DND-41 (cell line): Measurements from ENCODE around the gene PDE4B.

Source experiments
- ATAC-seq: fragments of 200-7000 bp; cut with Tn5 transposase; 3 replicates; pipeline ENCODE4 v1.9.1; 2021; ENCODE audit warnings: low read depth; ENCODE audit not compliant: insufficient read depth
- DNase-seq: peaks from one replicate; pipeline ENCODE4 v3.0.0-alpha.2; 2020
- H2AFZ ChIP-seq: 2 replicates; pipeline ENCODE4 v1.6.0; 2012; ENCODE audit warnings: low read depth, low read length
- H3K27ac ChIP-seq: 2 replicates; pipeline ENCODE4 v1.5.1; 2012; ENCODE audit warnings: low read length, inconsistent platforms
- H3K27me3 ChIP-seq: fragments of 200-600 bp; sonication (generic); 2 replicates; pipeline ENCODE4 v1.6.0; 2012; ENCODE audit warnings: low read length, mild to moderate bottlenecking, inconsistent platforms; ENCODE audit not compliant: insufficient read depth, poor library complexity
- H3K36me3 ChIP-seq: 2 replicates; pipeline ENCODE4 v1.5.1; 2012; ENCODE audit warnings: low read length, inconsistent platforms; ENCODE audit not compliant: insufficient read depth
- H3K4me1 ChIP-seq: 2 replicates; pipeline ENCODE4 v1.5.1; 2012; ENCODE audit warnings: mild to moderate bottlenecking, low read length; ENCODE audit not compliant: insufficient read depth
- H3K4me2 ChIP-seq: 2 replicates; pipeline ENCODE4 v1.6.0; 2012; ENCODE audit warnings: mild to moderate bottlenecking, moderate library complexity, low read length, inconsistent platforms; ENCODE audit not compliant: insufficient read depth
- H3K4me3 ChIP-seq, 2 experiments: fragments of 200-600 bp in 1 of 2; shearing (Covaris generic) in 1 of 2; 2 replicates each; pipeline ENCODE4 v1.5.1; 2012 to 2016; ENCODE audit warnings: inconsistent platforms in 2 of 2, low read length in 2 of 2, mild to moderate bottlenecking in 2 of 2, low read depth in 1 of 2, moderate library complexity in 1 of 2
- H3K79me2 ChIP-seq: 2 replicates; pipeline ENCODE4 v1.6.0; 2012; ENCODE audit warnings: low read length, inconsistent platforms; ENCODE audit not compliant: insufficient read depth
- H3K9ac ChIP-seq: 2 replicates; pipeline ENCODE4 v1.6.0; 2012; ENCODE audit warnings: low read depth, mild to moderate bottlenecking, inconsistent platforms, low read length, moderate library complexity
- H3K9me3 ChIP-seq: 2 replicates; pipeline ENCODE4 v1.5.1; 2012; ENCODE audit warnings: low read length, moderate library complexity, mild to moderate bottlenecking, inconsistent platforms; ENCODE audit not compliant: insufficient read depth, severe bottlenecking
- H4K20me1 ChIP-seq: 2 replicates; pipeline ENCODE4 v1.6.0; 2012; ENCODE audit warnings: low read length; ENCODE audit not compliant: insufficient read depth
- EZH2 ChIP-seq: IDR thresholded peaks from 3 replicates; pipeline ENCODE4 v1.6.1; 2012; ENCODE audit warnings: borderline replicate concordance, low read depth, mild to moderate bottlenecking, moderate library complexity, low read length, inconsistent platforms; ENCODE audit not compliant: severe bottlenecking
- TF ChIP-seq, protein P1 (sequence below): IDR thresholded peaks from 2 replicates; pipeline ENCODE4 v1.5.1; 2012; ENCODE audit warnings: borderline replicate concordance, low read length, moderate library complexity, mild to moderate bottlenecking; ENCODE audit not compliant: poor library complexity, severe bottlenecking; ENCODE audit errors: extremely low read depth

The PDE4B gene

DNA sequence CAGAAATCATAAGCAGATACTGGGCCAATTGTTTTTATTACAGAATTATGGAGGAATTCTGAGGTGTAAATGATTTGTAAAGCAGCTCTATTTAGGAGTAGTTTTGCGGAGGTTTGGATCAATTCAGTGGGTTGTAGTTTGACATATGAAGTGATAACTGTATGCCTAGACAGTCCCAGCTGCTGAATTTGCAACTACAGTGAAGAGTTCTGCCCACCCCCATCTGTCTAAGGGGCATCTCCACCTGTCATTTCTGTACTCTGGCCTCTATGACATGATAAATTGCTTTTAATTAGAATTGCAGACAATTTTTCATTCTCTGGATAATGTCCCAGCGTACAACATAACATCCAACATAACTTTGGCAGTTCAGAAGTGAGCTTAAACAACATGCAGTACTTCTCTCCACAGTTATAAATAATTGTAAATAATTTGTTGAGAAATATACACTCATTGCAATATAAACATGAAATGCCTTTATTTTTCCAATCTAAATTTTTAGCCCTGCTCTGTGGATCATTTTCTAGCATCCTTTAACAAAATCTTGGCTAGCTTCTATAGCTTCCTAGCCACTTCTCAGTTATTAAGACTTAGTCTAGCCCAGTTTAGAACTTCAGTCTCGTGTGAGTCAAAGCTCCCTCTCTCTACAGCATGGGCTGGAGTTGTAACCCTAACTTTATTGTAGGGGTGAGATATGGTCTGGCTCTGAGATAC, 52.3 kb downstream of the PDE4B start:
- no peak overlapping the region for H3K27ac ChIP-seq
- H3K4me2 ChIP-seq: no peak overlapping the region
- H3K36me3 ChIP-seq: no peaks in the 10 kb centered on the region
- H3K79me2 ChIP-seq: no peaks in the 10 kb centered on the region
- no peaks in the 10 kb centered on the region for H4K20me1 ChIP-seq
- ATAC-seq: no peak
- no peaks in the 10 kb centered on the region for H3K4me1 ChIP-seq
- TF ChIP-seq, protein P1, sequence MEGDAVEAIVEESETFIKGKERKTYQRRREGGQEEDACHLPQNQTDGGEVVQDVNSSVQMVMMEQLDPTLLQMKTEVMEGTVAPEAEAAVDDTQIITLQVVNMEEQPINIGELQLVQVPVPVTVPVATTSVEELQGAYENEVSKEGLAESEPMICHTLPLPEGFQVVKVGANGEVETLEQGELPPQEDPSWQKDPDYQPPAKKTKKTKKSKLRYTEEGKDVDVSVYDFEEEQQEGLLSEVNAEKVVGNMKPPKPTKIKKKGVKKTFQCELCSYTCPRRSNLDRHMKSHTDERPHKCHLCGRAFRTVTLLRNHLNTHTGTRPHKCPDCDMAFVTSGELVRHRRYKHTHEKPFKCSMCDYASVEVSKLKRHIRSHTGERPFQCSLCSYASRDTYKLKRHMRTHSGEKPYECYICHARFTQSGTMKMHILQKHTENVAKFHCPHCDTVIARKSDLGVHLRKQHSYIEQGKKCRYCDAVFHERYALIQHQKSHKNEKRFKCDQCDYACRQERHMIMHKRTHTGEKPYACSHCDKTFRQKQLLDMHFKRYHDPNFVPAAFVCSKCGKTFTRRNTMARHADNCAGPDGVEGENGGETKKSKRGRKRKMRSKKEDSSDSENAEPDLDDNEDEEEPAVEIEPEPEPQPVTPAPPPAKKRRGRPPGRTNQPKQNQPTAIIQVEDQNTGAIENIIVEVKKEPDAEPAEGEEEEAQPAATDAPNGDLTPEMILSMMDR: no peak
- TF ChIP-seq EZH2: no peak
- no peak overlapping the region for H3K4me3 ChIP-seq
- DNase-seq: no peak
- H3K9ac ChIP-seq: no peak overlapping the region
- no peaks in the 10 kb centered on the region for H3K27me3 ChIP-seq
- H2AFZ ChIP-seq: no peak overlapping the region
- no peaks in the 10 kb centered on the region for H3K9me3 ChIP-seq

DNA sequence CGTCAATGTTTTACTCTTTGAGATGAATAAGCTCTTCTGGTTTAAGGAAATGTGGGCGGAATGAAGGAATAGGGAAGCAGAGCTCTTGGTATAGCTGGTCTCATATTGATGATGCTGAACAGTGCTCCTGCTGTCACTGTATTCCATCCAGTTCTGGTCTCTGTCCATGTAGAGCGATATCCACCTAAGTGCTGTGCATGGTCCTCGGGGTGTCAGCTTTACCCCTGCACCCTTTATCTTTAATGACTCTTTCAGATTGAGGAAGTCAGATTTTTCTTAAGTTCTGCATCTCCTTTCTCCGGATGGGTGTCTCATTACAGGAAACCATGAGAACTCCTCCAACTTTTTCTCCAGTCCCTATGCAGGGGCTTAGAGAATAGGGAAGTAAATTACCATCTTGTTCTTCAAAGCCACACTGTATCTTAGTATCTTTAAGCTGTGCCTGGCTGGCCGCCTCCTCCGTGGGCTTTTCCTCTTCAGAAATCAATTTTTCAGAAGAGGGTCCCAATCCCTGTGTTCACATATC, 52.9 kb downstream of the PDE4B start:
- Histone ChIP-seq H3K27me3 (no peaks in the 10 kb centered on the region), H3K4me1 (no peaks in the 10 kb centered on the region), H3K4me2 (no peak overlapping the region), H3K9ac (no peak overlapping the region), H3K79me2 (no peaks in the 10 kb centered on the region), H3K27ac (no peak overlapping the region), H4K20me1 (no peaks in the 10 kb centered on the region), H3K36me3 (no peaks in the 10 kb centered on the region), H3K4me3 (no peak overlapping the region), H2AFZ (no peak overlapping the region), H3K9me3 (no peaks in the 10 kb centered on the region)
- DNase-seq: no peak
- TF ChIP-seq, protein P1: no peak
- TF ChIP-seq EZH2: no peak
- no peak for ATAC-seq

GRCh38 chr1:65846866-65847265, 54.2 kb downstream of the PDE4B start:
- H3K9ac ChIP-seq: no peak overlapping the region
- TF ChIP-seq, protein P1: no peak
- TF ChIP-seq EZH2: no peak
- no peaks in the 10 kb centered on the region for H4K20me1 ChIP-seq
- H3K27ac ChIP-seq: no peak overlapping the region
- no peak overlapping the region for H2AFZ ChIP-seq
- DNase-seq: no peak
- H3K4me2 ChIP-seq: no peak overlapping the region
- H3K4me3 ChIP-seq: no peak overlapping the region
- H3K9me3 ChIP-seq: no peaks in the 10 kb centered on the region
- no peak for ATAC-seq
- no peaks in the 10 kb centered on the region for H3K36me3 ChIP-seq
- H3K4me1 ChIP-seq: no peaks in the 10 kb centered on the region
- no peaks in the 10 kb centered on the region for H3K79me2 ChIP-seq
- no peaks in the 10 kb centered on the region for H3K27me3 ChIP-seq
